Measurements from ENCODE around the gene ATM.

DNA sequence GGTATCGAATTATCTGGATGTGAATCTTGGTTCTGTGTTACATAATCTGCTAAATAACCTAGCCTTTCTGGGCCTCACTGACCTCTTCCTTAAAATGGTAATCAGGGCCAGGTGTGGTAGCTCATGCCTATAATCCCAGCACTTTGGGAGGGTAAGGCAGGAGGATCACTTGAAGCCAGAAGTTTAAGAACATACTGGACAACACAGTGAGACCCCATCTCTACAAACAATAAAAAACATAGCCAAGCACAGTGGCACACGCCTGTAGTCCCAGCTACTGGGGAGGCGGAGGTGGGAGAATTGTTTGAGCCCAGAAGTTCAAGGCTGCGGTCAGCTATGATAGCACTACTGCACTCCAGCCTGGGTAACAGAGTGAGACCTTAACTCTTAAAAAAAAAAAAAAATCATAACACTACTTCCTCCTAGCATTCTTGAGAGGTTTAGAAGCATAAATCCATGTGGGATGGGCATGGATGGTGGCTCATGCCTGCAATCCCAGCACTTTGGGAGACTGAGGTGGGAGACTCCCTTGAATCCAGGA lies 171.9 kb downstream of the ATM start:
- TF ChIP-seq, protein P1, sequence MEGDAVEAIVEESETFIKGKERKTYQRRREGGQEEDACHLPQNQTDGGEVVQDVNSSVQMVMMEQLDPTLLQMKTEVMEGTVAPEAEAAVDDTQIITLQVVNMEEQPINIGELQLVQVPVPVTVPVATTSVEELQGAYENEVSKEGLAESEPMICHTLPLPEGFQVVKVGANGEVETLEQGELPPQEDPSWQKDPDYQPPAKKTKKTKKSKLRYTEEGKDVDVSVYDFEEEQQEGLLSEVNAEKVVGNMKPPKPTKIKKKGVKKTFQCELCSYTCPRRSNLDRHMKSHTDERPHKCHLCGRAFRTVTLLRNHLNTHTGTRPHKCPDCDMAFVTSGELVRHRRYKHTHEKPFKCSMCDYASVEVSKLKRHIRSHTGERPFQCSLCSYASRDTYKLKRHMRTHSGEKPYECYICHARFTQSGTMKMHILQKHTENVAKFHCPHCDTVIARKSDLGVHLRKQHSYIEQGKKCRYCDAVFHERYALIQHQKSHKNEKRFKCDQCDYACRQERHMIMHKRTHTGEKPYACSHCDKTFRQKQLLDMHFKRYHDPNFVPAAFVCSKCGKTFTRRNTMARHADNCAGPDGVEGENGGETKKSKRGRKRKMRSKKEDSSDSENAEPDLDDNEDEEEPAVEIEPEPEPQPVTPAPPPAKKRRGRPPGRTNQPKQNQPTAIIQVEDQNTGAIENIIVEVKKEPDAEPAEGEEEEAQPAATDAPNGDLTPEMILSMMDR (IDR thresholded peaks at IDR 0.05): no peak
- no peak for TF ChIP-seq POLR2A (IDR thresholded peaks at IDR 0.05)
